GM23338 (cell line): ENCODE data around the gene ACTR6.

Experiments used
- CREB1 ChIP-seq: fragments of 250-450 bp; sonication (Bioruptor Pico); IDR thresholded peaks from 2 replicates; pipeline ENCODE4 v1.5.0; 2020; ENCODE audit warnings: low read depth, mild to moderate bottlenecking, moderate library complexity
- CTCF ChIP-seq, 2 experiments: fragments of 200-600 bp in 1 of 2; sonication (generic) in 1 of 2; conservative IDR thresholded peaks; 2 replicates each; pipeline versions ENCODE4 v1.5.1 to v1.6.1; 2016 to 2017; ENCODE audit warnings: antibody characterized with exemption in 2 of 2, low read depth in 2 of 2, mild to moderate bottlenecking in 2 of 2, moderate library complexity in 1 of 2
- ETS1 ChIP-seq: IDR thresholded peaks from 2 replicates; pipeline ENCODE4 v1.6.1; 2016; ENCODE audit warnings: antibody characterized with exemption
- EZH2 ChIP-seq: fragments of 200-600 bp; sonication (generic); IDR thresholded peaks from one replicate; pipeline ENCODE4 v1.8.0; 2017; ENCODE audit warnings: antibody characterized with exemption, mild to moderate bottlenecking, low read depth; ENCODE audit not compliant: unreplicated experiment
- EZH2phosphoT487 ChIP-seq: fragments of 200-600 bp; sonication (generic); IDR thresholded peaks from one replicate; pipeline ENCODE4 v1.8.1; 2018; ENCODE audit warnings: antibody characterized with exemption; ENCODE audit not compliant: unreplicated experiment
- JUNB ChIP-seq: IDR thresholded peaks from one replicate; pipeline ENCODE4 v1.6.1; 2016; ENCODE audit warnings: antibody characterized with exemption; ENCODE audit not compliant: unreplicated experiment
- POLR2AphosphoS5 ChIP-seq: IDR thresholded peaks from 2 replicates; pipeline ENCODE4 v1.6.1; 2016; ENCODE audit warnings: antibody characterized with exemption, low read depth
- REST ChIP-seq: IDR thresholded peaks from one replicate; pipeline ENCODE4 v1.6.1; 2018; ENCODE audit warnings: antibody characterized with exemption; ENCODE audit not compliant: unreplicated experiment
- ZNF331 ChIP-seq: fragments of 250-450 bp; sonication (Bioruptor Pico); IDR thresholded peaks from 2 replicates; pipeline ENCODE4 v1.5.0; 2020; ENCODE audit warnings: low read depth, mild to moderate bottlenecking, moderate library complexity

- TF ChIP-seq POLR2AphosphoS5 (no peak), EZH2 (no peak), CTCF (conservative IDR thresholded peaks at IDR 0.05; ENCODE audit: low read depth in 2 of 2) (no peak), CREB1 (CRISPR knock-in tag) (no peak), JUNB (no peak), ETS1 (no peak), EZH2phosphoT487 (no peak), ZNF331 (CRISPR knock-in tag) (no peak), REST (no peak)
Observed at GRCh38 chr12:100229876-100230275, 29.3 kb downstream of the ACTR6 start.
